GM12872 (cell line): ENCODE data around the gene AURKB.

ENCODE experiments used
- CTCF ChIP-seq: IDR thresholded peaks from 3 replicates; pipeline ENCODE4 v1.5.1; 2011; ENCODE audit warnings: low read depth, mild to moderate bottlenecking, low read length, moderate library complexity; ENCODE audit not compliant: insufficient read depth

Gene AURKB

GRCh38 chr17:8164815-8165131 lies 45.6 kb downstream of the AURKB start:
- no peak for TF ChIP-seq CTCF

GRCh38 chr17:8163978-8164814 lies 46.2 kb downstream of the AURKB start:
- no peak for TF ChIP-seq CTCF

GRCh38 chr17:8162997-8163977 lies 47.1 kb downstream of the AURKB start:
- TF ChIP-seq CTCF, result no peak

- TF ChIP-seq CTCF, result no peak
These were observed 48.0 kb downstream of the AURKB start, which contains the start of gene VAMP2 for GRCh38 chr17:8162233-8162996. Gene VAMP2, minus strand, starts transcription at chr17:8162948. Its CDS starts 69 bp downstream, at chr17:8162879.

GRCh38 chr17:8161289-8162232 lies 48.8 kb downstream of the AURKB start:
- TF ChIP-seq CTCF, result no peak

GRCh38 chr17:8160741-8161221 lies 49.6 kb downstream of the AURKB start:
- no peak for TF ChIP-seq CTCF
